SW 1271 (cell line): ENCODE measurements around the gene FDX1.

Experiments used
- DNase-seq, 2 experiments: peaks; one replicate each; lab custom pipeline; 2025; lab: John Stamatoyannopoulos, UW

FDX1 gene

GRCh38 chr11:110431051-110431672, 1.4 kb downstream of the FDX1 start:
- peak in 1 of 2 experiments; percentile 51 for DNase-seq

- DNase-seq: no peak
Measured at GRCh38 chr11:110431674-110432073, 1.9 kb downstream of the FDX1 start.

DNA sequence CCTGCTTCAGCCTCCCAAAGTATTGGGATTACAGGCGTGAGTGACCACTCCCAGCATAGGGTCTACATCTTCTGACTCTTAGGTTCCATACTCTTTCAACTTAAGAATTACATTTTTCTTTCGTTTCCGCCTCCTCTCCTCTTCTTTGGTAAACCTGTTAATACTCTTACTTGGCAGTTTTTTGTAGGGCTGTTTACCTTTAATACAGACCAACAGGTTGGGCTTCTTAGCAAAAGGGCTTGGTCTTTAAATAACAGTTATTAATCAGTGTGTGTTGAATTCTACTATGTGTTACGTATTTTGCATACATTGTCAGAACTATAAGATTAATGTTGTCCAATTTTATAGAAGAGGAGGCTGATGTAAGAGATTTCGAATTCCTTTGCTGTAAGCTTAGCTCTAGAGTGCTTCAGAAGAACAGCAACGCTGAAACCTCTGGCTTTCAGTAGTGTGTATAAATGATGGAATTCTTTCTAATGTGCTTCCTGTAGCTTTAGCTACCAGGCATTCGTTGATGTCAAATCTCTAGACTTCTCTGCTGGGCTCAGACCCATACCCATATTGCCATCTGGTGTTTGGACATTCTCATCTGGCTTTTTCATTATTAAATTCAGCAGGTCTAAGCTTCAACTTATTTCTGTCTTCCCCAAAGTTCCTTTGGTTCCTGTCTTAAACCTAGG, 3.1 kb downstream of the FDX1 start:
- no peak for DNase-seq

DNA sequence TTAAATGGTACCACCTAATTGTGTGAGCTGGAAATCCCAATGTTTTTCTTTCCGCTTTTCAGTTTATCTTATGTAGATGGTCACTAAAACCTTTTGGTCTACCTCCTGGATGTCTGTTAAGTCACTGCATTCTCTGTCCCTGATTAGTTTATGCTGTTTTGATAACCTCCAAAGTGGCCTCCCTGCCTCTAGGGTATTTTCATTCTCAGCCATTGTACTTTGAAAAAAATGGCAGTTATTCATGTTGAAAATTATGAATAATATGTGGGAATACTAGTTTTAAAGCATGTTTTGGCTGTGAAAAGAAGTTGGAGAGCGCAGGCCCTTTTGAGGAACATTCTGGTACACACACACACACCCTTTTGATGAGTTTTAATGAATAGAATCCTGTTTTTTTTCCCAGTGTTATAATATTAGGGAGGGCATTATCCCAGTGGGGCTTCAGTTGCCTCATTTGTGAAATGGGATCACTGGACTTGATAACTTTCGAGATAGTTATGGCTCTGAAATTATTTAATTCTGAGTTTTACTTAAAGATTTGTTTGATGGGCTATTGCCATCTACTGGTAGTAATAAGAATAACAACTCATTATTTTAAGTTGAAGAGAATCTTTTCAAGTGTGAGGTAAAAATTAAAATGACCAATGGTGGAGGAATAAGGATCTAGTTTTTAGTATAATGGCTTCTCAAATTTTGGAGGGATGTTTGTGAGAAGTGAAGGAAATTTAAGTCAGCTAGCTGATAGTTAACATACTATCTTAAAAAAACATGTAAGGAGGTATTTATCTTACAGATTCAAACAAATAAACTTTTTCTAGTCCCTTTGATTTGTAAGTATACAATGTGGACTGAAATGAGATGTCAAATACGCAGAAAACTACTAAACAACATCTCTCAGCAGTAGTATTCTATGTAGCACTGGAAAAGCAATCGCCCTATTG, 3.9 kb downstream of the FDX1 start:
- DNase-seq: peak in 1 of 2 experiments; percentile 79

GRCh38 chr11:110434952-110435779, 5.4 kb downstream of the FDX1 start:
- DNase-seq: peak in 1 of 2 experiments; percentile 42

- DNase-seq: no peak
Measured at GRCh38 chr11:110435780-110436717, 6.3 kb downstream of the FDX1 start.

DNA sequence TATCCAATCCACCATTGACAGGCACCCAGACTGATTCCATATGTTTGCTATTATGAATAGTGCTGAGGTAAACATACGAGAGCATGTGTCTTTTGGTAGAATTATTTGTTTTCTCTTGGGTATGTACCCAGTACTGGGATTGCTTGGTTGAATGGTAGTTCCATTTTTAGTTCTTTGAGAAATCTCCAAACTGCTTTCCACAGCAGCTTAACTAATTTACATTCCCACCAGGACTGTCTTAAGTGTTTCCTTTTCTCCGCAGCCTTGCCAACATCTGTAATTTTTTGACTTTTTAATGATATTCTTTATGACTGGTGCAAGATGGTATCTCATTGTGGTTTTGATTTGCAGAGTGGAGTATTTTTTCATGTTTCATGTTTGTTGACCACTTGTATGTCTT, 8.3 kb downstream of the FDX1 start:
- no peak for DNase-seq

DNA sequence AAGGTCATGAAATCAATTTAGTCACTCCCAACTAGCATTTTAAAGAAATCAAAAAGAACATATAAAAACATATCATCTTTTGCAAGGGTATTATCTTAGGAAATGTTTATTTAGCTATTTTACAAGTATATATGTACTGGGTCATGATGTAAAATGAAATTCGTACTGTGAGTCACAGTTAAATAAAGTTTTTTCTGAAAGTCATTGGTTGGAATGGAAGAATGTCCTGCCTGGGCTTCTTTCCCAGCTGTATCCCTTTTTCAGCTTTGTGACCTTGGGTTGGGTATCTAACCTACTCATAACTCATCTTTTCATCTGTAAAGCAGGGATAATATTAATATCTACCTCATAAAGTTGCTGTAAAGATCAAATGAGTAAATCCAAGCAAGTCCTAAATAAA, 15.7 kb downstream of the FDX1 start:
- DNase-seq: no peak

GRCh38 chr11:110446061-110446460, 16.3 kb downstream of the FDX1 start:
- DNase-seq: no peak

- DNase-seq: no peak
Measured at GRCh38 chr11:110446594-110446993, 16.8 kb downstream of the FDX1 start.

- DNase-seq: no peak
Measured at GRCh38 chr11:110447343-110447742, 17.6 kb downstream of the FDX1 start.

- peak in 1 of 2 experiments; percentile 47 for DNase-seq
Measured at GRCh38 chr11:110447897-110448745, 18.4 kb downstream of the FDX1 start.

GRCh38 chr11:110450246-110450645, 20.5 kb downstream of the FDX1 start:
- no peak for DNase-seq

DNA sequence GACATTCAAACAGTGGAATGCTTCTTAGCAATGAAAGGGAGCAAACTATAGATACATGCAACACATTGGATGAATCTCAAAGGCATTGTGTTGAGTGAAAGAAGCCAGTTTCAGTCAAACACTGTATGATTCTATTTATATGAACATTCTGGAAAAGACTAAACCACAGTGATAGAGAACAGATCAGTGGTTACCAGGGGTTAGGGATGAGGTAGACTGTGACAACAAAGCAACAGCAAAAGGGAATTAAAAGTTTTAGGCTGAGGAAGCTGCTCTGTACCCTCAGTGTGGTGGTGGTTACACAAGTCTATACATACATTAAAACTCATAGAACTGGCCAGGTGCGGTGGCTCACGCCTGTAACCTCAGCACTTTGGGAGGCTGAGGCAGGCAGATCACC, 23.0 kb downstream of the FDX1 start:
- no peak for DNase-seq

DNA sequence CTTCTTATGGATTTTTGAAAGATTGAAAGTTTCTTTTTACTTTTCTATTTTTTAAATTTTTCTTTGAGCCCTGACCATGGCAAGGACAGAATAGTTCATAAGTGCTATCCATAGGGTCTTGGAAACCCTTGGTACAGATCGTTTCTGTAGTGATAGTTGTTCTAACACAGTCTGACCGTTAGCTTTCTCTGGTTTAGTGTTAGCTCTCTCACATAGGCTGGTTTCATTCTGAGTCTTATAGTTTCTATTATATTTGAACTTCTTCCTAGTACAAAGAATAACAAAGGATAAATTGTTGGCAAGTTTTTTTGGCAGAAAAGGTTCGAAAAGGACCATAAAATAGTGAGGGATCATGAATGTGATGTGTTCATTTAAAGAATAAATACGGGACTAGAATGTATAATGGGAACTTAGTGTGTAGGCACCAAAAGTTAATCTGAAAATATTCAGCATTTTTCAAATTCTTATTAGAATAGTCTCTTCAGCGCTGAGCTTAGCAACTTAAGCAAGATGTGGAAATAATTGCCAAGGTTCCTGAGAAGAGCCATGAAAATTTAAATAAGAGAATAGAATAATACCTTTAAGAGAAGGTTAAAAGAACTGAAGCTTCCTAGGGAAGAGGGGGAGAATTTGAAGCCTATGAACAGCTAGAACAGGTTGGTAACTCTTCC, 24.1 kb downstream of the FDX1 start:
- no peak for DNase-seq

- DNase-seq: no peak
Measured at GRCh38 chr11:110454609-110455008, 24.9 kb downstream of the FDX1 start.

DNA sequence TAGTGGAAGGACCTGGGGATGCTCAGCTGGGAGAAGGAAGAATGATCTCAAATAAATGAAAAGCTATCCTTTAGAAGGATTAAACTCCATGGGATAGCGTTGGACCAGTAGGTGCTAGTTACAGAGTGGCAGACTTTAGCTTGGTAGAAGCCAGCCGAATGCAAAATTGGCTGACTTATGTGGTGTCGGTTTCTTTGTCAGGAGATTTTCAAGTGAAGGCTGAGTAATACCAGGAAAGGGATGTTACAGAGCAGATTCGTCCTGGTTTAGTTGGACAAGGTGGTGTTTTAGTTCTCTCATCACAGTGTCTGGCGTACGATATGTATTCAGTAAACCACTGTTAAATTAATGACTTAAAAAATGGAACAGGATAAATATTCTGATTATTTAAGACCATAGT, 26.0 kb downstream of the FDX1 start:
- DNase-seq: no peak

GRCh38 chr11:110463153-110463552, 33.4 kb downstream of the FDX1 start:
- DNase-seq: peak in 1 of 2 experiments; percentile 53

- no peak for DNase-seq
Measured at GRCh38 chr11:110465231-110465630, 35.5 kb downstream of the FDX1 start.
